ENCODE measurements around the gene LPIN1. TPM values are rescaled to one million over a fixed set of nuclear protein-coding genes. Genes with fewer than 3 reads are reported as not detected.

LPIN1 gene
- total and polyA plus RNA-seq, 2 of the 13 experiments (the other 11 are each of a cell fraction or from before 2014, with no cell fraction given): 9.7 to 19.4 TPM

GRCh38 chr2:11742702-11743357 is 3.6 kb upstream of the LPIN1 start (continued):
- no peak for TF ChIP-seq MAZ (IDR thresholded peaks at IDR 0.05; ENCODE audit: borderline replicate concordance, low read depth, low read length)
- 0 out of 2 replicates have a peak, but pooled peaks have one; percentile 36 for TF ChIP-seq MAZ (CRISPR knock-in tag; IDR thresholded peaks at IDR 0.05; ENCODE audit: low read depth)
- no peak for TF ChIP-seq XRCC5 (optimal IDR thresholded peaks at IDR 0.05; ENCODE audit: low read length)
- TF ChIP-seq AHR (CRISPR knock-in tag; IDR thresholded peaks at IDR 0.05): no peak
- no peak for TF ChIP-seq DMAP1 (CRISPR knock-in tag; IDR thresholded peaks at IDR 0.05)
- no peak for TF ChIP-seq ZBED4 (CRISPR knock-in tag; IDR thresholded peaks at IDR 0.05; ENCODE audit: borderline replicate concordance)
- peak; percentile 55; the same call in 1 of the 2 replicates for TF ChIP-seq ZFP36L1 (CRISPR knock-in tag; IDR thresholded peaks at IDR 0.05)
- TF ChIP-seq POGZ (CRISPR knock-in tag; IDR thresholded peaks at IDR 0.05): no peak
- no peak for TF ChIP-seq ZNF691 (CRISPR knock-in tag; IDR thresholded peaks at IDR 0.05; ENCODE audit: borderline replicate concordance, low read depth)
- no peak for TF ChIP-seq SMARCC2 (IDR thresholded peaks at IDR 0.05)
- 0 out of 2 replicates have a peak, but pooled peaks have one; percentile 37 for TF ChIP-seq ZFP90 (CRISPR knock-in tag; IDR thresholded peaks at IDR 0.05; ENCODE audit: borderline replicate concordance)
- TF ChIP-seq CREM (IDR thresholded peaks at IDR 0.05): no peak
- TF ChIP-seq CREM (CRISPR knock-in tag; IDR thresholded peaks at IDR 0.05): no peak
- no peak for TF ChIP-seq PAWR (CRISPR knock-in tag; IDR thresholded peaks at IDR 0.05; ENCODE audit: borderline replicate concordance)
- no peak for TF ChIP-seq ZBTB46 (CRISPR knock-in tag; IDR thresholded peaks at IDR 0.05; ENCODE audit: borderline replicate concordance)
- TF ChIP-seq ZNF605 (CRISPR knock-in tag; IDR thresholded peaks at IDR 0.05): peak; percentile 31
- TF ChIP-seq ZMAT5 (CRISPR knock-in tag; IDR thresholded peaks at IDR 0.05; ENCODE audit: borderline replicate concordance, low read depth): no peak
- no peak for TF ChIP-seq ZNF235 (CRISPR knock-in tag; IDR thresholded peaks at IDR 0.05; ENCODE audit: borderline replicate concordance)
- 0 out of 2 replicates have a peak, but pooled peaks have one; percentile 6 for TF ChIP-seq MED1 (CRISPR knock-in tag; IDR thresholded peaks at IDR 0.05)
- TF ChIP-seq ZNF792 (CRISPR knock-in tag; IDR thresholded peaks at IDR 0.05): no peak
- TF ChIP-seq HMG20A (CRISPR knock-in tag; IDR thresholded peaks at IDR 0.05; ENCODE audit: borderline replicate concordance): no peak
- TF ChIP-seq ZFYVE20 (CRISPR knock-in tag; IDR thresholded peaks at IDR 0.05; ENCODE audit: borderline replicate concordance, low read depth): no peak
- TF ChIP-seq ZNF496 (CRISPR knock-in tag; IDR thresholded peaks at IDR 0.05; ENCODE audit: insufficient replicate concordance): no peak
- no peak for TF ChIP-seq NFYC (CRISPR knock-in tag; IDR thresholded peaks at IDR 0.05)
- TF ChIP-seq KDM5A (IDR thresholded peaks at IDR 0.05; ENCODE audit: borderline replicate concordance, low read length): no peak
